Measurements from ENCODE around the gene ARCN1.

The ARCN1 gene

DNA sequence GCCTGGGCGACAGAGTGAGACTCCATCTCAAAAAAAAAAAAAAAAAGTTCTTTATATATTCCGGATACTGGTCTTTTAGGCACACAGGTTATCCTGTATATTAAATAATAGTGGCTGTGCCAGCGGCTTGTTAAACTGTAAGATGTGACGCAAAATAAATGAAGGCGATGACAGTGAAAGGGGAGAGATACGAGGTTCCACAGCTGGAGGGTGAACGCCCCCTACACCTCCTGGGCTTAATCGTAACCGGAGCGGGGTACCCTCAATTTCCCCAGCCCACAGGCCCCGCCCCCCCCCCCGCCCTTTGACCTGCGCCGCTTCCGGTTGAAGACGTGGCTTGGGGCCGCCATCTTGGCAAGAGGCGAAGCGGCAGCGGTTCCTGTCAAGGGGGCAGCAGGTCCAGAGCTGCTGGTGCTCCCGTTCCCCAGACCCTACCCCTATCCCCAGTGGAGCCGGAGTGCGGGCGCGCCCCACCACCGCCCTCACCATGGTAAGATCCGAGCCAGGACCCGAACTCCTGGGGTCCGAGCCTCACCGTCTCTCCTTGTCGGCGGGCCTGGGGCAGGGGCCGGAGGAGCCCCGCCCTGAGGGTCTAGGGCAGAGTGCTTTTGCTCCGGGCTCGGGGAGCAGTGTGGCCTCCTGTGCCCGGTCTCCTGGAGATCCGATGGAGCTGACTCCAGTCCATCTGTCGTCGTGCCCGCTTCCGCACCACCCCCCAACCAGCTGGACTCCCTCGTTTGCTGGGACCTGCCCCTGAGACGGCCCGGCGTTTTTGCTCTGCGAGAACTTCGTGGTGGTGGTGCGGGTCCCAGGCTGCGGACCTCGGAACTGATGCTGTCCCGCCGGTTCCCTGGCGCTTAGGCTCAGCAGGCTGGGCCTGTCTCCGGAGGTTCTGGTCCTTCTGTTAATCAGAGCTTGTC is at the start of gene ARCN1:
ARCN1 (plus strand) TSS at position 349 of the 920 bp plus-strand sequence; CDS start at position 488, 139 bp downstream.
- peak; percentile 70 to 79 for DNase-seq

DNA sequence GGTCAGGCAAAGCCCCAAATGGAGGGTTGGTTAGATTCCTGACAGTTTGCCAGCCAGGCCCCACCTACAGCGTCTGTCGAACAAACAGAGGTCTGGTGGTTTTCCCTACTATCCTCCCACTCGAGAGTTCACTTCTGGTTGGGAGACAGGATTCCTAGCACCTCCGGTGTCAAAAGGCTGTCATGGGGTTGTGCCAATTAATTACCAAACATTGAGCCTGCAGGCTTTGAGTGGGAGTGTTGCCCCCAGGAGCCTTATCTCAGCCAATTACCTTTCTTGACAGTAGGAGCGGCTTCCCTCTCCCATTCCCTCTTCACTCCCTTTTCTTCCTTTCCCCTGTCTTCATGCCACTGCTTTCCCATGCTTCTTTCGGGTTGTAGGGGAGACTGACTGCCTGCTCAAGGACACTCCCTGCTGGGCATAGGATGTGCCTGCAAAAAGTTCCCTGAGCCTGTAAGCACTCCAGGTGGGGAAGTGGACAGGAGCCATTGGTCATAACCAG is 49.6 kb upstream of the ARCN1 start:
- no peak for DNase-seq

DNA sequence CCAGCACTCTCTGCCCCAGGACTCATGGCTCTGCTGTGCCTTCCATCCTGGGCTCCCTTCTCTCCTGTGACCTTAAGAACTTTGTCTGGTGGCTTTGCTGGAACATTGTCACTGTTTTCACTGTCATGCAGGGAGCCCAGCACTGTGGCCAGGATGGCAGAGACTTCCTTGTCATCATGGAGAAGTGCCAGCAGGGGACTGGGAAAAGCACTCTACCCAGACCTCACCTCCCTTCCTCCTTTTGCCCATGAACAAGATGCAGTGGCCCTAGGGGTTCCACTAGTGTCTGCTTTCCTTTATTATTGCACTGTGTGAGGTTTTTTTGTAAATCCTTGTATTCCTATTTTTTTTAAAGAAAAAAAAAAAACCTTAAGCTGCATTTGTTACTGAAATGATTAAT is 47.9 kb upstream of the ARCN1 start:
- DNase-seq, result no peak

DNA sequence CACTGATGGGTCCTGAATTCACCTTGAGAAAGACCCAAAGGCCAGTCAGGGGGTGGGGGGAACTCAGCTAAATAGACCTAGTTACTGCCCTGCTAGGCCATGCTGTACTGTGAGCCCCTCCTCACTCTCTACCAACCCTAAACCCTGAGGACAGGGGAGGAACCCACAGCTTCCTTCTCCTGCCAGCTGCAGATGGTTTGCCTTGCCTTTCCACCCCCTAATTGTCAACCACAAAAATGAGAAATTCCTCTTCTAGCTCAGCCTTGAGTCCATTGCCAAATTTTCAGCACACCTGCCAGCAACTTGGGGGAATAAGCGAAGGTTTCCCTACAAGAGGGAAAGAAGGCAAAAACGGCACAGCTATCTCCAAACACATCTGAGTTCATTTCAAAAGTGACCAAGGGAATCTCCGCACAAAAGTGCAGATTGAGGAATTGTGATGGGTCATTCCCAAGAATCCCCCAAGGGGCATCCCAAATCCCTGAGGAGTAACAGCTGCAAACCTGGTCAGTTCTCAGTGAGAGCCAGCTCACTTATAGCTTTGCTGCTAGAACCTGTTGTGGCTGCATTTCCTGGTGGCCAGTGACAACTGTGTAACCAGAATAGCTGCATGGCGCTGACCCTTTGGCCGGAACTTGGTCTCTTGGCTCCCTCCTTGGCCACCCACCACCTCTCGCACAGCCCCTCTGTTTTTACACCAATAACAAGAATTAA is 47.3 kb upstream of the ARCN1 start:
- no peak for DNase-seq

DNA sequence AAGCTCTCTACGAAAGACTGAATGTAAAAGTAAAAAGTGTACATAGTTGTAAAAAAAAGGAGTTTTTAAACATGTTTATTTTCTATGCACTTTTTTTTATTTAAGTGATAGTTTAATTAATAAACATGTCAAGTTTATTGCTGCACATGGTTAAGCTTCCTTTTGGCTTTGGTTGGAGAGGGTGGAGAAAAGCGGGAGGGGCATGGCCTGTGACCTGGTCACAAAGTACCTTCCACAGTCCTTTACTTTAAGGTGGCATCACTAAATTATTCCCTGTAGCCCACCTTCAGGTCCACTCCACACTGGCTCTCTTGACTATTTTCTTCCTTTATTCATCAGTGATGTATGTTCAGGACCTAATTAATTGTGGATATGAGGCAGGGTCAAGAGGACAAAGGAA is 45.5 kb upstream of the ARCN1 start:
- no peak for DNase-seq

DNA sequence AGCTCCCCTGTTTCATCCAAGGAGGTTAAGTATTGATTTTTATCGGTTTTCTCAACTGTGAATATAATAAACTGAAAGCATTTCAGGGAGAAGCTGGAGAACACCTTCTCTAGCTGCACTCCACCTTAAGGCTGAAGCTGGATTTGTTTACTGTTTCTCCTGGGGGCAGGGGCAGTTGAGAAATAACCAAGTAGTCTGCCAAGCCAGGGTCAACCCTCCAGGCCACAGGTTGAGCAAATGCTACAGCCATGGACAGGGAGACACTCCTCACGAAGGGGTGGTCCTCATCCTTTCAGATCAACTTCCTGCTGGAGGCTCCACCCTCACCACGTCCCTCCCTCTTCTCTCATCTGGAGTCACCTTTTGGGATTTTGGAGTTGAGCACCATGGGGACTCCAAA is 45.1 kb upstream of the ARCN1 start, which contains the start of gene TTC36:
TTC36 (plus strand) TSS at position 366 of the 400 bp plus-strand sequence; CDS start at position 387, 21 bp downstream.
- no peak for DNase-seq

DNA sequence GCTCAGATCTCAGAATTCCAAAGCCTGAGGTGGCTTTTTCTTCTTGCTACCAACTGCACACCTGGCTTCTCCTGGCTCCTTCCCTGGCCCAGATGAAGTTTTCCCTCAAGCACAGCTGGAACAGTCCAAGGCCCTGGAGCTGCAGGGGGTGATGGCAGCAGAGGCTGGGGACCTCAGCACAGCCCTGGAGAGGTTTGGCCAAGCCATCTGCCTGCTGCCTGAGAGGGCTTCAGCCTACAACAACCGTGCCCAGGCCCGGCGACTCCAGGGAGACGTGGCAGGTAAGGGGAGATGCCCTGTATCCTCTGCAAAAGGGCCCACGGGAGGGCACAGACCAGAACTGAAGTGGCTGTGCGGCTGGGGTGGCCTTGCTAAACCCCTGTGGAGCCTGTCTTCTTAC is 43.7 kb upstream of the ARCN1 start:
- DNase-seq, result no peak

DNA sequence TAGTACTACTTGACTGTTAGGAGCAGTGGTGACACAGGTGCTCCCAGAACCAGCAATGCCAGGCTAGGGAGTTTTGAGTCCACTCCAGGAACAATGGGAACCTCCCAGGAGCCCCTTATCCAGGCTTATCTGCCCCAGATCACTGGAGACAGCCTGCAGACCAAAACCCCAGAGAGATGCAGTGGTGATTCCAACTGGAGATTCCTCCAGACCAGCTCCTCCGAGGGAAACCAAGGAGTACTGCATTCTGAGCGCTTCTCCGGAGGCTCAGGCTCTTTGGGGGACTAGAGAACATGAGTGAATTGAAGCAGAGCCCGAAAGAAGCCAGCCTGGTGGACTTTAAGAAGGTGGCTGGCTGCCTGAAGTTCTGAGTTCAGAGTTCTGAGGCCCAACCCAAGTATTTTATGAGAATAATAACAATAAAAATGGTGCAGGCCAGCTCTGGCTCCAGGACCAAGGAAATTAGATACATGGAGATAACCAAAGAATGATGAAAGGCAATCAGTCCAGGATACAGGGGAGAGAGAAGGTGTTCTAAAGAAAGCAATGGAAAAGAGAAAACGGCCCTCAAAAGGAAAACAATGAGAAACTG is 42.5 kb upstream of the ARCN1 start:
- no peak for DNase-seq

DNA sequence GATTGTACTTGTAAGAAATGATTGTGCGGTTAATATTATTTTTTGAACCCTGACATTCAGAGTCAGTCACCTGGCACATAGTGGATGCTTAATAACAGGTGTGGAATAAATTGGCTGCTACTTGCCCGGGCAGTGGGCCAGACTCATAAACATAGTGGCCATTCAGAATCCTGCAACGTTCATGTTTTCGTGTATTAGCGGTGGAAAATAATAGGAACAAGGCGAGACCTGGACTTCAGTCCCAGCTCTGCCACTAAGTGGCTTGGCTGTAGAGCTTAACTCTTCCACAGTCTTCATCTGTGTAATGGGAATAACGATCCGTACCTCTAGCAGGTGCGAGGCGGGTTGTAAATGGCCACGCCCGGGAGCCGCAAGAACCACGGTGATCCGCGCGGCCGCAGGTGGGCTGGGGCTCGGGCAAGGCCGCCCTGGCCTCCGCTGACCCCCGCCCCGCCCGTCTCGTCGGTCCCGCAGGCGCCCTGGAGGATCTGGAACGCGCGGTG is 42.0 kb upstream of the ARCN1 start:
- DNase-seq, result no peak

DNA sequence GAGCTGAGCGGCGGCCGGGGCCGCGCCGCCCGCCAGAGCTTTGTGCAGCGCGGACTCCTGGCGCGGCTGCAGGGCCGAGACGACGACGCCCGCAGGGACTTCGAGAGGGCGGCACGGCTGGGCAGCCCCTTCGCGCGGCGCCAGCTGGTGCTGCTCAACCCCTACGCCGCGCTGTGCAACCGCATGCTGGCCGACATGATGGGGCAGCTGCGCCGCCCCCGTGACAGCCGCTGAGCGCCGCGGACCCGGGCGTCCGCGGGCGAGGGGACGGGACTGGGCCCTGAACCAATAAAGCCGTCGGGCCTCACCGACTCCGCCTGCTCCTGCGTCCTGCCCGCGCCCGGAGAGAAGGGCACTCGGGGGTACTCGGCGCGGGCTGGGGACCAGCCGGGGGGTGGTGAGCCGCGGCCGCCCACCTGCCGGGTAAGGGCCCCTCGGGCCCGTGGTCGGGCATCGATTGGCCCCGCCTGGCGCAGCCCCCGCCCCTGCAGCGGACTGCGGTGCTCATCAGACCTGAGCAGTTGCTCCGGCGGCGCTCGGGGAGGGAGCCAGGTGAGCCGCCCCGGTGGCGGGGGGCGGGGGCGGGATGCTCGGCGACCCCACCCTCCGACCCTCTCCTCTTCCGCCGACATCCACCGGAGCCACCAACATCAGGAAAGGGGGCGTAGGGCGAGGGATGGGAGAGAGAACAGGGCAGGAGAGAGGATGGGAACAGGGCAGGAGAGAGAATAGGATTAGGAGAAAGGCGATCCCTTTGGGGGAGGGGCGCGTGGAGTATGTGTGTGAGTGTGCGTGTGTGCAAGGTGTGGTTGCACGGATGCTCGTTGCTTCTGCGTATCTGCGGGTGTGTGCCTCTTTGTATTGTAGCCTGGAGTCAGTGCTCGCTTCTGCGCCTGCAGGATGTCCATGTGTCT is 41.3 kb upstream of the ARCN1 start, which contains the start of gene TMEM25:
TMEM25 (plus strand) TSS at position 510 of the 914 bp plus-strand sequence. CDS start 610 bp downstream, outside the sequence.
- peak; percentile 76 to 79 for DNase-seq

DNA sequence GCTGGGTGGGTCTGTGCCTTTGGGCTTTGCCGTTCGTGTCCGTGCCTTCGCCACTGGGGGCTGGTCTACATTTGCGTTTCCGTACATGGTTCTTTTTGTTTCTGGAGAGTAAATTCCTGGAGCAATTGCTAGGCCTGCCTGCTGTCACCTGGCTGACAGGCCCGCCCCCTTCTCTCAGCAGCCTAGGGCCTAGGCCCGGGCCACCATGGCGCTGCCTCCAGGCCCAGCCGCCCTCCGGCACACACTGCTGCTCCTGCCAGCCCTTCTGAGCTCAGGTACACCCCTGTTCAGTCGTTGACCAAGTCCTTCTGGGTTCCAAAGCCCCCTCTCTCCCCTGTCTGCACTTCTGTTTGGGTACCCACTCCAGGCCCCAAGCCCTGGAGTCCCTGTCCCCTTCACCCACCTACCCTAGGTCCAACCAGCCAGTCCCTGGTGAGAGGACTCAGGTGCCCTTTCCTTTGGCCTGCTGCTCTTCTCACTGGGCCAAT is 40.6 kb upstream of the ARCN1 start:
- no peak for DNase-seq

DNA sequence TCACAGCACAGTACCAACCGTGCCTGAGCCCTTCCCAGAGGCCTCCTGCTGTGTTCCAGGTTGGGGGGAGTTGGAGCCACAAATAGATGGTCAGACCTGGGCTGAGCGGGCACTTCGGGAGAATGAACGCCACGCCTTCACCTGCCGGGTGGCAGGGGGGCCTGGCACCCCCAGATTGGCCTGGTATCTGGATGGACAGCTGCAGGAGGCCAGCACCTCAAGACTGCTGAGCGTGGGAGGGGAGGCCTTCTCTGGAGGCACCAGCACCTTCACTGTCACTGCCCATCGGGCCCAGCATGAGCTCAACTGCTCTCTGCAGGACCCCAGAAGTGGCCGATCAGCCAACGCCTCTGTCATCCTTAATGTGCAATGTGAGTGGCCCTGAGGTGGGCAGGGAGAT is 40.1 kb upstream of the ARCN1 start:
- DNase-seq, result no peak

DNA sequence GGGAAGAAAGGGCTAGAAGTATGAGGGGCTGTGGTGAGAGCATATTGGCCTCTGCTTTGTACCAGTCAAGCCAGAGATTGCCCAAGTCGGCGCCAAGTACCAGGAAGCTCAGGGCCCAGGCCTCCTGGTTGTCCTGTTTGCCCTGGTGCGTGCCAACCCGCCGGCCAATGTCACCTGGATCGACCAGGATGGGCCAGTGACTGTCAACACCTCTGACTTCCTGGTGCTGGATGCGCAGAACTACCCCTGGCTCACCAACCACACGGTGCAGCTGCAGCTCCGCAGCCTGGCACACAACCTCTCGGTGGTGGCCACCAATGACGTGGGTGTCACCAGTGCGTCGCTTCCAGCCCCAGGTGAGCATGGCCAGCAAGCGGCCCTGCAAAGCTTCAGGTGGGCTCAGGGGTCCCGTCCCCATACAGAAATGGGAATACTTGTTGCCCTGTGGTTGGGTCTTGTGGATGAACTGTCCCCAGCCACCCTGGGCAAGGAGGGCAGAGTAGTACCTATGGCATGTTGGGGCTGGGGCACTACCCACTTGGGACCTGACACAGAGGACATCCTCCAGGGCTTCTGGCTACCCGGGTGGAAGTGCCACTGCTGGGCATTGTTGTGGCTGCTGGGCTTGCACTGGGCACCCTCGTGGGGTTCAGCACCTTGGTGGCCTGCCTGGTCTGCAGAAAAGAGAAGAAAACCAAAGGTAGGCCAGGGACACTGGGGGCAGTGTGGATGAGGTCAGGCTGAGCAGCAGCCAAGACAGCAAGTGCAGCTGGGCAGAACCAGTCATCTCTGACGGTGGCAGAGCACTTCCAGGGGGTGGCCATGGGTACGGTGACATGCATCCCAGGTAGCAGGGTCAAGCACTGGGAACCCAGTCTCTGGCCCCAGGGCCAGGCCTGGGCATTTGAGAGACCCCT is 39.1 kb upstream of the ARCN1 start:
- DNase-seq, result no peak

DNA sequence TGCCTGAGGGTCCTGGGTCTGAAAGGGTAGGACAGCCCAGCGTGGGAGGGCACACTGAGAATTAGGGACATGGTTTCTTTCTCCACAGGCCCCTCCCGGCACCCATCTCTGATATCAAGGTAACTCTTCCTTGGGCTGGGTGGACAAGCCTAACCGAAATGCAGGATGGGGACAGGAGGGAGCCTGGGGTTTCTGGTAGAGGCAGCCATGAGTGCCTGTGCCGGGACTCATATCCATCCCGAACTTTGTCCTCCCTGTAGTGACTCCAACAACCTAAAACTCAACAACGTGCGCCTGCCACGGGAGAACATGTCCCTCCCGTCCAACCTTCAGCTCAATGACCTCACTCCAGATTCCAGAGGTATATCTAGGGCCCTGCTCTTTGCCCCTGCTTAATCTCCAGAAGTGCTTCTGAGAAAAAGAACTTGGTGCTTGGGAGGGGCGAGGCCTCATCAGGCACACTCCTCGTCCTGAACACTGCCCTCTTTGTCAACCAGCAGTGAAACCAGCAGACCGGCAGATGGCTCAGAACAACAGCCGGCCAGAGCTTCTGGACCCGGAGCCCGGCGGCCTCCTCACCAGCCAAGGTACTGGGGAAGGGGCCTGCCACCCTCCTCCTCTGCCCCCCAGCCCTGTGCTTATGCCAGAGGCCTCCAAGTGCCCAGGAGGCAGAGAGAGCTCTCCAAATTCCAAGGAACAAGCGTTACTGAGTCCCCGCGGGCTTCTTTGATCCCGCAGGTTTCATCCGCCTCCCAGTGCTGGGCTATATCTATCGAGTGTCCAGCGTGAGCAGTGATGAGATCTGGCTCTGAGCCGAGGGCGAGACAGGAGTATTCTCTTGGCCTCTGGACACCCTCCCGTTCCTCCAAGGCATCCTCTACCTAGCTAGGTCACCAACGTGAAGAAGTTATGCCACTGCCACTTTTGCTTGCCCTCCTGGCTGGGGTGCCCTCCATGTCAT is 38.2 kb upstream of the ARCN1 start:
- DNase-seq, result no peak

DNA sequence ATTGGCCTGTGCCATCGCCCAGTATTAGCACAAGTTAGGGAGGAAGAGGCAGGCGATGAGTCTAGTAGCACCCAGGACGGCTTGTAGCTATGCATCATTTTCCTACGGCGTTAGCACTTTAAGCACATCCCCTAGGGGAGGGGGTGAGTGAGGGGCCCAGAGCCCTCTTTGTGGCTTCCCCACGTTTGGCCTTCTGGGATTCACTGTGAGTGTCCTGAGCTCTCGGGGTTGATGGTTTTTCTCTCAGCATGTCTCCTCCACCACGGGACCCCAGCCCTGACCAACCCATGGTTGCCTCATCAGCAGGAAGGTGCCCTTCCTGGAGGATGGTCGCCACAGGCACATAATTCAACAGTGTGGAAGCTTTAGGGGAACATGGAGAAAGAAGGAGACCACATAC is 36.9 kb upstream of the ARCN1 start:
- no peak for DNase-seq

DNA sequence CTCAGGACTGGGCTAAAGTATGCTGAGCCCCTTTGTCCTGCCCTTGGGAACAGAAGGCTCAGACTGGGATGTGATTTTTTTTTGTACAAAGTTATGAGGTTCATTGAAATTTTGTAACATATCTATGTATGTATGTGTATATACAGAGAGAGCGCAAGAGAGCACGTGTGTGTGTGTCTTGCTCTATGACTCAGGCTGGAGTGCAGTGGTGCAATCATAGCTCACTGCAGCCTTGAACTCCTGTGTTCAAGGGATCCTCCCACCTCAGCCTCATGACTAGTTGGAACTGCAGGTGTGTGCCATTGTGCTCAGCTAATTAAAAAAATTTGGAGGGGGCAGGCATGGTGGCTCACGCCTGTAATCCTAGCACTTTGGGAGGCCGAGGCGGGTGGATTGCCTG is 35.5 kb upstream of the ARCN1 start:
- no peak for DNase-seq

DNA sequence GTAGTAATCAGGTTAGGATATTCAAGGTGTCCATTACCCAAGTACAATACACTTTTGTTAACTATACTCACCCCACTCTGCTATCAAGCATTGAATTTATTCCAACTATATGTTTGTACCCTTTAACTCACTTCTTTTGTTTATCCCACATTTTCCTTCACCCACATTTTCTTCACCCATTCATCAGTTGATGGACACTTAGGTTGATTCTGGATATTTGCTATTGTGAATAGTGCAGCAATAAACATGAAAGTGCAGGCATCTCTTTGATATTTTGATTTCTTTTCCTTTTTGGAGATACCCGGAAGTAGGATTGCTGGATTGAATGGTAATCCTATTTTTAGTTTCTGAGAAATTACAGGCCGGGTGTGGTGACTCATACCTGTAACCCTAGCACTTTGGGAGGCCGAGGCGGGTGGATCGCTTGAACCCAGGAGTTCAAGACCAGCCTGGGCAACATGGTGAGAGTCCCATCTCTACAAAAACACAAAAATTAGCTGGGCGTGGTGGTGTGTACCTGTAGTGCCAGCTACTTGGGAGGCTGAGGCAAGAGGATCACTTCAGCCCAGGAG is 34.7 kb upstream of the ARCN1 start:
- DNase-seq, result no peak

DNA sequence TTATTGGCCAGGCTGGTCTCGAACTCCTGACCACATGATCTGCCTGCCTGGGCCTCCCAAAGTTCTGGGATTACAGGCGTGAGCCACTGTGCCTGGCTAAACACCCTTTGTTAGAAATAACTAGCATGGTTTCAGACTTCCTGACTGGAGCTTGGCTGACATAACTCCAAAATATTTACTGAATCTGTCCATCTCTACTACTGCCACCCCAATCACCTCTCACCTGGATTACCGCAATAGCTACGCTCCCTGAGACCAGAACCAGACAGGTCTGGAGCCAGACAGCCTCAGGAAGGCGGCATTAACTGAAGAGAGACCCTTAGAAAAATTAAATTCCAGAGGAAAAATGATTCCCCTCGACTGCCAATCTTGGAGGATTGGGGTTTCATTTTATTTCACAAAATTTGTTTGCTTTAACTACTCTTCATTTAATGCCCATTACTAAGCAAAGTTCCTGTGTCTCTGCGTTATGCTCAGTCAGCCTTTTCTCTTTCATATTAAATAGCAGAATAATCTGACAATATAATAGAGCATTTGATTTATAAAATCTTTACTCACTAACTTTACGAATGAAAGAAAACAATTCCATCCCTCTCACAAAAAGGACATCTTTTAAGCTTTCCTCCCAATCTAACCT is 28.1 kb upstream of the ARCN1 start:
- no peak for DNase-seq

DNA sequence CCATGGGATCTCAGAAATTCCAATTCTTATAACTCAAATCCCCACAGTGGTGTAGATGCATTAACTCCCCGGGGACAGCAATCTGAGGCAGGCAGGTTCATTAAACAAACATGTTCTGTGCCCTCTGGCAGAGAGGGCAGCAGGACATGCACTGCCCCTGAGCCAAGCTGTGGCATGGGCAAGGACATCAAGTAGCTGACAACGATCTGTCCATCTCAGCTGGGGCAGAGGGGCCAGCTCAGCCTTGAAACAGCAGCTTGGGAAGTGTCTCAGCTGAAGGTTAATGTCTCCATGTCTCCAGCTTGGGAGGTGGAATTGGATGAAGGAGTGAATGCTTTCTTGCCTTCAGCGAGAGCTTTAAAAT is 27.6 kb upstream of the ARCN1 start:
- DNase-seq, result no peak

Data from stimulated activated CD4-positive, alpha-beta T cell treated with anti-CD3 and anti-CD28 coated beads, Interleukin-4, amount 100 ng/mL, for 4 hours (primary cell).